GM10248 (cell line): ENCODE measurements around the gene KCNH1.
"Not testable (repeated sequence)": the region's sequence is repeated elsewhere in the genome, so short reads cannot be mapped to it uniquely, and the experiment has no call there.

Experiments
- CTCF ChIA-PET: fragments of 300-600 bp; sonication (Branson Sonifier 250); formaldehyde crosslinking; extraction: SDS; loops from one replicate; lab custom pipeline; 2021; ENCODE audit warnings: antibody characterized with exemption; lab: Yijun Ruan, JAX
- POLR2A ChIA-PET: fragments of 350-650 bp; sonication (Branson Sonifier 250); formaldehyde crosslinking; extraction: SDS; loops from one replicate; lab custom pipeline; 2020; ENCODE audit warnings: antibody characterized with exemption; lab: Yijun Ruan, JAX
- DNase-seq: peaks from one replicate; pipeline ENCODE4 v3.0.0; 2012; ENCODE audit errors: extremely low spot score
- TF ChIP-seq, protein P1 (sequence below): IDR thresholded peaks from 2 replicates; pipeline ENCODE4 v1.5.1; 2012; ENCODE audit warnings: mild to moderate bottlenecking, low read depth; ENCODE audit errors: extremely low read depth, missing control alignments, control extremely low read depth

Gene KCNH1

DNA sequence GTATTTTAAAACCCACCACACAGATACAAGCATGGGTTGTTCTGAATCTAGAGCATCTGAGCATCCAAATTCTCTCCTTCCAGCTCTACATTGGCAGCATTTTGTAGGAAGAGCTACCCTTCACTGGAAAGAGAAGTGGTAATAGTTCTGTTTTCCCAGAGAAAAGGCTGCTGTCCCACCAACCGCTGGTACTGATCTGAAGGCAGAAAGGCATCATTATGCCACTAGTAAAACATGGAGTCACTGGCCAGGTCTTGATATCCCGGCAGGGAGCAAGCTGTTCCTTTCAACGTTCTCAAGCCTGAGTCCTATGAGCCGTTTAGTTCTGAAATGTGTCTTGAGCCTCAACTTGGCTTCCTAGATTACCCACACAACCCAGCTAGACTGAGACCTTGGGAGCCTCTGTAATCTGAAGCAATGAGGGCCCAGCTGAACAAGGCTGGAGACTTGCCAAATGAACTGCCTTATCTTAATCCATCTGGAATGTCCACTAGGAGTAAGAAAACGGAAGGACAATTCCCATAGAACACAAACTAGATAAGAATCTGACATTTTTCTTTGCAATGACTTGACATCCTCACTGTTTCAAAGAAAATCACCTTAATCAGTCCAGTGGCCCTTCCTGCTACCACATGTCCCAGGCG is 116.8 kb downstream of the KCNH1 start:
- TF ChIP-seq, protein P1, sequence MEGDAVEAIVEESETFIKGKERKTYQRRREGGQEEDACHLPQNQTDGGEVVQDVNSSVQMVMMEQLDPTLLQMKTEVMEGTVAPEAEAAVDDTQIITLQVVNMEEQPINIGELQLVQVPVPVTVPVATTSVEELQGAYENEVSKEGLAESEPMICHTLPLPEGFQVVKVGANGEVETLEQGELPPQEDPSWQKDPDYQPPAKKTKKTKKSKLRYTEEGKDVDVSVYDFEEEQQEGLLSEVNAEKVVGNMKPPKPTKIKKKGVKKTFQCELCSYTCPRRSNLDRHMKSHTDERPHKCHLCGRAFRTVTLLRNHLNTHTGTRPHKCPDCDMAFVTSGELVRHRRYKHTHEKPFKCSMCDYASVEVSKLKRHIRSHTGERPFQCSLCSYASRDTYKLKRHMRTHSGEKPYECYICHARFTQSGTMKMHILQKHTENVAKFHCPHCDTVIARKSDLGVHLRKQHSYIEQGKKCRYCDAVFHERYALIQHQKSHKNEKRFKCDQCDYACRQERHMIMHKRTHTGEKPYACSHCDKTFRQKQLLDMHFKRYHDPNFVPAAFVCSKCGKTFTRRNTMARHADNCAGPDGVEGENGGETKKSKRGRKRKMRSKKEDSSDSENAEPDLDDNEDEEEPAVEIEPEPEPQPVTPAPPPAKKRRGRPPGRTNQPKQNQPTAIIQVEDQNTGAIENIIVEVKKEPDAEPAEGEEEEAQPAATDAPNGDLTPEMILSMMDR = no peak
- CTCF ChIA-PET = interaction anchor here (0.9 to 1.1 kb wide), 2 partner anchors 10 to 68 kb away, joined by 3 read pairs; no protein-coding TSS in a partner anchor
- DNase-seq = no peak
- POLR2A ChIA-PET = no interaction called here

DNA sequence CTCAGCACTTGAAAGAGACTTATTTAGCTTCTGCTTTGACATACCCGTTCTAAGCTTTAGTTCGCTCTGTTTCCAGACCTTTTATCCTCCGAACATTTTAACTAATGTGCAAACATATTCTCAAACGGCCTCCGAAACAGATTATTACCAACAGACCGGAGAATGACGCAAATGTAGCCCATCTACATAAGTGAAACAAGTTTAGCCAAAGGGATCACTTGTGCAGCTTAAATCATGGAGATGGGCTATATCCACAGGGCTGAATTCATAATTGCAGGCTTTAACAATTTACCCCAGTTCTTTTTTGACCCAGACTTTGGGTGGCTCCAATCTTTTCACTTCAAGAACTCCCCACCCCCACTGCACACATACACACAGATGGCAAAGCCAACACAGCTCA is 119.7 kb downstream of the KCNH1 start:
- DNase-seq = no peak
- ChIA-PET POLR2A (no interaction called here), CTCF (interaction anchor here (1.2 to 1.8 kb wide), 2 partner anchors 8 to 34 kb away, joined by 3 to 8 read pairs; no protein-coding TSS in a partner anchor)
- TF ChIP-seq, protein P1 = no peak

DNA sequence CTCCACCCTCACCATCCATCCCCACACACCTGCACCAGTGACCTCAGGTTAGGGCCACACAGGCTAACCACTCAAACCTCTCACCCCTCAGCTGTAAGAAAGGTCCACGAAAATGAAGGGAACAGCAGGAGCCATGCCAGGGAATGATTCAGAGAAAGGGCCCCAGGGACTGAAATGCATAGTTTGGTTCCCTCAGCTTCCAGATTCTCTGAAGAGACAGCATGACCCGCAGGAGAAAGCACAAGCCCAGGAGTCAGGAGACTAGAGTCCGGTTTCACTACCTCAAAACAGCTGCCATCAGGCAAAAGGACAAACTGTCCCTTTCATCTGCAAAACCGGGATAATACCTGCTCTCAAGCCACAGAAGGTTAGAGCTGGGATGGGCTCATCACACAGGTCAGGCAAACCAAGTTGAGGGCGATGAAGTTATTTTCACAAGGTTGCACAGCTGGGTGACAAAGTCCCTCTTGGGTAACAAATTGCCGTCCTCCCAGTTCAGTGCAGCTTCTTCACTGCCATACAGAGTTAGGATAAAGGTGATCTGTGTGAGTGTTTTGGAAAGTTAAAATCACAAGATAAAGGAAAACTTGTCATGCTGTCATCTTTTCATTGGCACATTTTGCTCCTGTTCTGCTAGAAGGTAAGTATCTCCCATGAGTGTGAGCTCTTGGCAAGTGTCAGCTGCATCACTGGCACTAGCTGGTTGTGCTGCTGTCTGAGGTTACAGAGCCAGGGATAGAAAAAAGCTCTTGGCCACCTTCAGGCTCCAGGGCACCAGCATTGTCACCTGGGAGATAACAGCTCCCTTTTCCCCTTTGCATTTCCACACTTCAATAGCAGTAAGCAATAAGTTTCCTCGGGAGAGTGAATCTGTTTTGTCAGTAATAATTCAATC is 120.4 kb downstream of the KCNH1 start:
- POLR2A ChIA-PET = no interaction called here
- TF ChIP-seq, protein P1 = no peak
- no peak for DNase-seq
- CTCF ChIA-PET = interaction anchor here (1.8 kb wide), 1 partner anchor 9 kb away, joined by 8 read pairs; no protein-coding TSS in a partner anchor

DNA sequence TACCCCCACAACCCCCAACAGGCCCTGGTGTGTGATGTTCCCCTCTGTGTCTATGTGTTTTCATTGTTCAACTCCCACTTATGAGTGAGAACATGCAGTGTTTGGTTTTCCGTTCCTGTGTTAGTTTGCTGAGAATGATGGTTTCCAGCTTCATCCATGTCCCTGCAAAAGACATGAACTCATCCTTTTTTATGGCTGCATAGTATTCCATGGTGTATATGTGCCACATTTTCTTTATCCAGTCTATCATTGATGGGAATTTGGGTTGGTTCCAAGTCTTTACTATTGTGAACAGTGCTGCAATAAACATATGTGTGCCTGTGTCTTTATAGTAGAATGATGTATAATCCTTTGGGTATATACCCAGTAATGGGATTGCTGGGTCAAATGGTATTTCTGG is 122.8 kb downstream of the KCNH1 start:
- POLR2A ChIA-PET, DNase-seq, CTCF ChIA-PET: not testable (repeated sequence)

DNA sequence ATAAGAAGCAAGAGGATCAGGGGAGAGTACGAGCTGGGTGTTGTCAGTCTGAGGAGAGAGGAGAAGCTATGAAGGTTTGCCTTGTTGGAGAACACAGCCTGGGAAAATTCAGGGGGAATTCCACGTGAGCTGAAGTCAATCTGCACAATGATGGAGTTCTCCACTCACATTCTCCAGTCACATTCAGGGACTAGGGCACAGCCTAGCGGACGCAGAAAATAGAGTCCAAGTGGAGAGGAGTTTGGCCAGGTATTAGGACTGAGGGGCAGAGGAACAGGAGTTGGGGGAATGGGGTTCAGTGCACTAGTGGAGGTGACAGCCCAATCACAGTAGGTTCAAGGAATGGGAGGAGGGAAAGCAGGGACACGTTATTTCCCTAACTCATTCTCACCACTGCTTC is 124.0 kb downstream of the KCNH1 start:
- TF ChIP-seq, protein P1 = no peak
- DNase-seq = no peak
- POLR2A ChIA-PET = no interaction called here
- CTCF ChIA-PET = no interaction called here

DNA sequence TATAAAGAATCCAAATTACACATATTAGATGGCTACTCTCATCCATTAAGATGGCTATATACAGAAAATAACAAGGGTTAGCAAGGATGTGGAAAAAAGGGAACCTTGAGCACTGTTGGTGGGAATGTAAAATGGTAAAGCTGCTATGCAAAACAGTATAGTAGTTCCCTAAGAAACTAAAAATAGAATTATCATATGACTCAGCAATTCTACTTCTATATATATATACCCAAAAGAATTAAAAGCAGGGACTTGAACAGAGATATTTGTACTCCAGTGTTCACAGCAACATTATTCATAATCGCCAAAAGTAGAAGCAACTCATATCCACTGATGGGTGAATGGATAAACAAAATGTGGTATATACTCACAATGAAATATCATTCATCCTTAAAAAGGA is 126.1 kb downstream of the KCNH1 start:
- POLR2A ChIA-PET = no interaction called here
- CTCF ChIA-PET = interaction anchor here (1.0 kb wide), 1 partner anchor 9 kb away, joined by 3 read pairs; no protein-coding TSS in a partner anchor
- TF ChIP-seq, protein P1 = no peak
- DNase-seq = no peak

DNA sequence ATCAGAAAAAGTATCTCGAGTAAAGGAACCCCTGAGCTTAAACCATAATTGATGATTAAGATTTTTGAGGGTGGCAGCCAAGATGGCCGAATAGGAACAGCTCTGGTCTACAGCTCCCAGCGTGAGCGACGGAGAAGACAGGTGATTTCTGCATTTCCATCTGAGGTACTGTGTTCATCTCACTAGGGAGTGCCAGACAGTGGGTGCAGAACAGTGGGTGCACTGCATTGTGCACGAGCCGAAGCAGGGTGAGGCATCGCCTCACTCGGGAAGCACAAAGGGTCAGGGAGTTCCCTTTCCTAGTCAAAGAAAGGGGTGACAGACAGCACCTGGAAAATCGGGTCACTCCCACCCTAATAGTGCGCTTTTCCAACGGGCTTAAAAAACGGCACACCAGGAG is 138.0 kb downstream of the KCNH1 start:
- CTCF ChIA-PET, POLR2A ChIA-PET, DNase-seq: not testable (repeated sequence)
